Measurements from ENCODE around the gene JAK2.
"Not testable (repeated sequence)": the region's sequence is repeated elsewhere in the genome, so short reads cannot be mapped to it uniquely, and the experiment has no call there.

The JAK2 gene

DNA sequence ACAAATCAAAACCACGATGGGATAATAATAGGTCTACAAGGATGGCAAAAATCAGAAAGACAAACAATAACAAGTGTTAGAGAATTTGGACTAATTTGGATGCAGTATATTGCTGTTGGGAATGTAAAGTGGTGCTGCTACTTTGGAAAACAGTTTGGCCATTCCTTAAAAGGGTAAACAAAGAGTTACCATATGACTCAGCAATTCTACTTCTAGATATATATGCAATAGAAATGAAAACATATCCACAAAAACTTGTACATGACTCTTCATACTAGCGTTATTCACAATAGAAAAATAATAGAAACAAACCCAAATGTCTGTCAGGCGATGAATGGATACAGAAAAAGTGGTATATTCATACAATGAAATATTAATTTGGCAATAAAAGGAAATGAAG lies 58.3 kb downstream of the JAK2 start:
- no peak for DNase-seq

DNA sequence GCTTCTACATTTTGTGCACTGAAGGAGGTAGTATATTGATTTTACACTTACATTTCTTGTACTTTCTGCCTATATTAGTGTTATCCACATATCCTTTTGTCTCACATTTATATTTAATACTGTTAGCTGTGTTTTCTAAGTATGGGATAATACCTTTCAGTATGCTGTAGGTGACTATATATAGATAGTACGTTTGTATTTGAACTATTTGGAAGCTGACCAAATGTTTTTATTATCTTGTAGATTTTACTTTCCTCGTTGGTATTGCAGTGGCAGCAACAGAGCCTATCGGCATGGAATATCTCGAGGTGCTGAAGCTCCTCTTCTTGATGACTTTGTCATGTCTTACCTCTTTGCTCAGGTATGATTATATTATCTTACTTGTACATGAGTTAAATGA lies 59.1 kb downstream of the JAK2 start:
- no peak for DNase-seq

DNA sequence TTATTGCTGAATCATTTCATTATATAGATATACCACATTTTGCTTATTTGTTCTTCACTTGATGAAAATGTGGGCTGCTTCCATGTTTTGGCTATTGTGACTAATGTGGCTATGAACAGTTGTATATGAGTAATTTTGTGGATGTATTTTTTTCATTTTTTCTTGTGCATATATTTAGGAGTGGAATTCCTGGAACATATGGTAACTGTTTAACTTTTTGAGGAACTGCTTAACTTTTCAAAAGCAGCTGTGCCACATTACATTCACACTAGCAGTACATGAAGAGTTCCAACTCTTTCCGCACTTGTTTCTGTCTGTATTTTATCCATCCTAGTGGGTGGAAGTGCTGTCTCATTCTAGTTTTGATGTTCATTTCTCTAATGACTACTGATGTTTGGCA lies 67.8 kb downstream of the JAK2 start:
- DNase-seq: no peak

DNA sequence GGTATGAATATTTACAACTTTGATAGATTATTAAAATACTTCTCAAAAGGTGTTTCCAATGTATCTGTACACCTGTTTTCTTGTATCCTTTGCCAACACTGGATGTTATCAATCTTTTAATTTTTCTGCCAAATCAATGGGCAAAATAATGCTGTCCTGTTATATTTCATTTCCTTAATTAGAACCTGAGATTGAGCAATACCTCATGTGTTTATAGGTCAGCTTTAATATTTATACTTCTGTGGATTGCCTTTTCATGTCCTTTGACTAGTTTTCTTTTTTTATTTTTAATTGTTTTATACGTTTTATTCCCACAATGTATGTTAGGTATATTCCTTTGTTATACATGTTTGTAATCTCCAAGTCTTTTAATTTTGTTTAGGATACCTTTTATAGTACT lies 77.6 kb downstream of the JAK2 start:
- DNase-seq: no peak

DNA sequence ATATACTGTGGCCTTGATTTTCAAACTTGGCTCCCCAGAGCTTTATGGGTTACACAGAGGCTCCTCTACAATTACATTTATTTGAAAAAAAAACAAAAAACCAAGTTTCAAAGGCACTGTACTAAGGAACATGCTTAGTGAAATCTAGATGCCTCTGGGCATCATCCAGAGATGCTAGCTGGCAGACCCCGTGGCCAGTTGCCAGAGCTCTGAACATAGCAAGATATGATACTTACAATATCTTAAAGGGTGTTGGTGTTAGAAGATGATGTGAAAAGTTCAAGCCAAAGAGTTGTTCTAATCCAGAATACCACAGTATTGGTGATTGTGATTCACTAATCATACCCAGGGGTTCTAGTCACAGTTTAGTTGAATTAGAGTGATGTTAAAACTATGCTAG lies 87.8 kb downstream of the JAK2 start:
- DNase-seq: no peak

DNA sequence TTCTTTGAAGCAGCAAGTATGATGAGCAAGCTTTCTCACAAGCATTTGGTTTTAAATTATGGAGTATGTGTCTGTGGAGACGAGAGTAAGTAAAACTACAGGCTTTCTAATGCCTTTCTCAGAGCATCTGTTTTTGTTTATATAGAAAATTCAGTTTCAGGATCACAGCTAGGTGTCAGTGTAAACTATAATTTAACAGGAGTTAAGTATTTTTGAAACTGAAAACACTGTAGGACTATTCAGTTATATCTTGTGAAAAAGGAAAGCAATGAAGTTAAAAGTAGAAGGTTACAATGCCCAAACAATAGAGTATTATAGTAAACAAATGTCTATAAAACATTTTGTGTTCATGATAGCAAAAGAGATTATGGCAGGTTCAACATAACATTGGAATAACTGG lies 88.6 kb downstream of the JAK2 start:
- no peak for DNase-seq

DNA sequence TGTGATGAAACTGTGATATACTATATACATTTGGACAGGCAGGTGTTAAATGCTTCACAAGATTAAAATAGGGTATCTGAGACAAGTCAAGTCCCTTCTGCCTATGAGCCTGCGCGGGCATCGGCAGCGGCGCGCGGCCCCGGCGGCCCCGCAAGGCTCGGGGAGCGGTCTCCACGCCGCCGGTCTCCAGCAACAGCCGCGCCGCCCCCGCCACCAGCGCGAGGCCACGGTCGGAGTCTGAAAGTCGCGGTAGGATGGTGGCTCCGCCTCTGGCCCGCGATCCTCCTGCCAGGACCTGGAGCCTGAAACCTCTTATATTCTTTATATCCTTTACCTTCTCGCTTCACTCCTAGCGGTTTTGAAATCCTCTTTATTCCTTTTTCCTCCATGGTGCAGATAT lies 100.9 kb downstream of the JAK2 start:
- no peak for DNase-seq

DNA sequence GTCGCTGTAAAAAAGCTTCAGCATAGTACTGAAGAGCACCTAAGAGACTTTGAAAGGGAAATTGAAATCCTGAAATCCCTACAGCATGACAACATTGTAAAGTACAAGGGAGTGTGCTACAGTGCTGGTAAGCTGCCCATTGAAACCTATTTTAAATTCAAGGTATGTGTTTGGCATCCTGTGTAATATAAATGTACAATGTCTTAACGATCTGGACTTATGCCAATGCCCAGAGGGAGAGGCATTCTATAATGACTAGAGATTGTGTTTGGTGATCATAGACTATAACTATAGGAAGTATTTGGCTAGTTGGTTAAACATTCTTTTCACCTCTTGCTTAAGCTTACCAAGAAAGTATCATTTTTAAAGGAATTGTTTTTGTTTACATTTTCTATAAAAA lies 104.7 kb downstream of the JAK2 start:
- no peak for DNase-seq

DNA sequence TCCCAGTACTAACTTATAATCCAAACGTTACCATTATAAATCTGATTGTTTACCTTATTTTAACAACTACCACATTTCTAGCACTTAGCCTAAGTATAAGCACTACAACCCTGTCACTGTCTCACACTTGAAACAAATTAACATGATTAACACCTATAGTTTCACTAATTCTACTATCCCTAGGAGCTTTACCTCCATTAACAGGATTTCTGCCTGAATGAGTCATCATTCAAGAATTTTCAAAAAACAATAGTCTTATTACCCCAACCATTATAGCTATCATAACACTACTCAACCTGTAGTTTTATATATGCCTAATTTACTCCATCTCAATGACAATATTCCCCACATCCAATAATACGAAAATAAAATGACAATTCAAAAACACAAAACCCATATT lies 110.7 kb downstream of the JAK2 start:
- no peak for DNase-seq

DNA sequence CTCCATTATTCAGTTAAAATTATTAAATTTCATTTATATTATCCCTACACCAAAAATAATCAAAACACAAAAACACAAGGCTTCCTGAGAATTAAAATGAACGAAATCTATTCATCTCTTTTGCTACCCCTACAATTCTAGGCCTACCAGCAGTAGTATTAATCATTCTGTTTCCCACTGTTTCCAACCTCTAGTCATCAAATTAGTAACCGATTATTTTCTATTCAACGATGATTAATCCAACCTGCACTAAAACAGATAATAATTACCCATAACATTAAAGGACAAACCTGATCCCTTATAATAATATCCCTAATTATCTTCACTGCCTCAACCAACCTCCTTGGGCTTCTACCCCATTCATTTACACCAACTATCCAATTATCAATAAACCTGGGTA lies 114.4 kb downstream of the JAK2 start:
- no peak for DNase-seq

DNA sequence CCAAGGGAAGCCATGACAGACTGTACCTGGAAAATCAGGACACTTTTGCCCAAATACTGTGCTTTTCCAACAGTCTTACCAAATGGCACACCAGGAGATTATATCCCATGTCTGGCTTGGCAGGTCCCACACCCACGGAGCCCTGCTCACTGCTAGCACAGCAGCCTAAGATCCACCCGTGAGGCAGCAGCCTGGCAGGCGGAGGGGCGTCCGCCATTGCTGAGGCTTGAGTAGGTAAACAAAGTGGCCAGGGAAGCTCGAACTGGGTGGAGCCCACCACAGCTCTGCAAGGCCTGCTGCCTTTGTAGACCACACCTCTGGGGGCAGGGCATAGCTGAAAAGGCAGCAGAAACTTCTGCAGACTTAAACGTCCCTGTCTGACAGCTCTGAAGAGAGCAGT lies 116.1 kb downstream of the JAK2 start:
- DNase-seq: not testable (repeated sequence)

DNA sequence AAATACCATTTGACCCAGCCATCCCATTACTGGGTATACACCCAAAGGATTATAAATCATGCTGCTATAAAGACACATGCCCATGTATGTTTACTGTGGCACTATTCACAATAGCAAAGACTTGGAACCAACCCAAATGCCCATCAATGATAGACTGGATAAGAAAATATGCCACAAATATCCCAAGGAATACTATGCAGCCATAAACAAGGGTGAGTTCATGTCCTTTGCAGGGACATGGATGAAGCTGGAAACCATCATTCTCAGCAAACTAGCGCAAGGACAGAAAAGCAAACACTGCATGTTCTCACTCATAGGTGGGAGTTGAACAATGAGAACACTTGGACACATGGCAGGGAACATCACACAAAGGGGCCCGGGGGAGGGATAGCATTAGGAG lies 121.4 kb downstream of the JAK2 start:
- not testable (repeated sequence) for DNase-seq

DNA sequence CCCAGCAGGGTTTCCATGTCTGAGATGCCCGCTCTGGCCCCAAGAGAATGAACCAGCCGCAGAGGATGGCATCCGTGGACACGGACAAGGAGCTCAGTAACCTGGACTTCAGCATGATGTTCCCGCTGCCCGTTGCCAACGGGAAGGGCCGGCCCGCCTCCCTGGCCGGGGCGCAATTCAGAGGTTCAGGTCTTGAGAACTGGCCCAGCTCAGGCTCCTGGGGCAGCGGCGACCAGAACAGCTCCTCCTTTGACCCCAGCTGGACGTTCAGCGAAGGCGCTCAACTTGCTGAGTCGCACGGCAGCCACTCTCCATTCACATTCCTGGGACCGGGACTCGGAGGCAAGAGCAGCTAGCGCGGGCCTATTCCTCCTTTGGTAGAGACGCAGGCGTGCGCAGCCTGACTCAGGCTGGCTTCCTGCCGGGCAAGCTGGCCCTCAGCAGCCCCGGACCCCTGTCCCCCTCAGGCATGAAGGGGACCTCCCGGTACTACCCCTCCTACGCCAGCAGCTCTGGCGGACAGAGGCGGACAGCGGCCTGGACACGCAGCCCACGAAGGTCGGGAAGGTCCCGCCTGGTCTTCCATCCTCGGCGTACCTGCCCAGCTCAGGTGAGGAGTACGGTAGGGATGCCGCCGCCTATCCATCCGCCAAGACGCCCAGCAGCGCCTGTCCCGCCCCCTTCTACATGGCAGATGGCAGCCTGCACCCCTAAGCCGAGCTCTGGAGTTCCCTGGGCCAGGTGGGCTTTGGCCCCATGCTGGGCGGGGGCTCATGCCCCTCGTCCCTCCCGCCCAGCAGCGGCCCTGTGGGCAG lies 126.0 kb downstream of the JAK2 start:
- DNase-seq: no peak

DNA sequence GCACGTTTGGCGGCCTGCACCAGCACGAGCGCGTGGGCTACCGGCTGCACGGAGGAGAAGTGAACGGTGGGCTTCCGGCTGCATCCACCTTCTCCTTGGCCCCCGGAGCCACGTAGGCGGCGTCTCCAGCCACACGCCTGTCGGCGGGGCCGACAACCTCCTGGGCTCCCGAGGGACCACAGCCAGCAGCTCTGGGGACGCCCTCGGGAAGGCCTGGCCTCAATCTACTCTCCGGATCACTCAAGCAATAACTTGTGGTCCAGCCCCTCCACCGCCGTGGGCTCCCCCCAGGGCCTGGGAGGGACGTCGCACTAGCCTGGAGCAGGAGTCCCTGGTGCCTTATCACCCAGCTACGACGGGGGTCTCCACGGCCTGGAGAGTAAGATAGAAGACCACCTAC lies 126.6 kb downstream of the JAK2 start:
- DNase-seq: no peak

DNA sequence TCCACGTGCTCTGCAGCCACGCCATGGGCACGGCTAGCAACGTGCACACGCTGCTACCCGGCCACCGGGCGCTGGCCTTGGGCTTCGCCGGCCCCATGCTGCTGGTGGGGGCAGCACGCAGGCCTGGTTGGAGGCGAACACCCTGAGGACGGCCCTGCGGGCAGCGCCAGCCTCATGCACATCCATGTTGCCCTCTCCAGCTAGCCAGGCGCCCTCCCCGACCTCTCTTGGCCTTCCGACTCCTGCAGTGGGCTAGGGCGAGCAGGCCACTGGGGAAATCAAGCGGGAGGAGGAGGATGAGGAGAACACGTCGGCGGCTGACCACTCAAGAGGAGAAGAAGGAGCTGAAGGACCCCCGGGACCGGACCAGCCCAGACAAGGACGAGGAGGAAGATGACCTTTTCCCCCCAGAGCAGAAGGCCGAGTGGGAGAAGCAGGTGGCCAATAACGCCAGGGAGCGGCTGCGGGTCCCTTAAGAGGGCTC lies 127.1 kb downstream of the JAK2 start:
- no peak for DNase-seq

DNA sequence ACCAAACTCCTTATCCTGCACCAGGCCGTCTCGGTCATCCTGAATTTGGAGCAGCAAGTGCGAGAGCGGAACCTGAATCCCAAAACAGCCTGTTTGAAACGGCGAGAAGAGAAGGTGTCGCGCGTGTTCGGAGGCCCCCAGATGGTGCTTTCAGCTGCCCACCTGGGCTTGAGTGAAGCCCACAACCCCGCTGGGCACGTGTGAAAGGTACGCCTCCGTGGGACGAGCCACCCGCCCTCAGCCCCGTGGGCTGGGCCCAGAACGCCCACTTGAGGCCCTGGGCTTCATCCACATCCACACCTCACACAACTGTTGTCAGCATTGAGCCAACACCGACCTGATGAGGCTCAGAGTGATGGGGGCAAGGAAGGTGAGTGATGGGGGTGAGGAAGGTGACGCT lies 127.6 kb downstream of the JAK2 start:
- no peak for DNase-seq

DNA sequence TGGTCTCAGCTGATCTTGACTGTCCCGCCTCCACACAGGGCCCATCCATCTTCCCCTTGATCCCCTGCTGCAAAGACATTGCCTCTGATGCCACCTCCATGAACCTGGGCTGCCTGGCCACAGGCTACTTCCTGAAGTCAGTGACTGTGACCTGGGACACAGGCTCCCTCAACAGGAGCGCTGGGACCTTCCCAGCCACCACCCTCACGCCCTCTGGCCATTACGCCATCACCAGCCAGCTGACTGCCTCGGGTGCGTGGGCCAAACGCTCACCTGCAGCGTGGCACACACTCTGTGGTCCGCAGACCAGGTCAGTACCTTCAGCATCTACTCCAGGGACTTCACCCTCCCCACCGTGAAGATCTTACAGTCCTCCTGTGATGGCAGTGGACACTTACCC lies 128.5 kb downstream of the JAK2 start:
- DNase-seq: no peak

DNA sequence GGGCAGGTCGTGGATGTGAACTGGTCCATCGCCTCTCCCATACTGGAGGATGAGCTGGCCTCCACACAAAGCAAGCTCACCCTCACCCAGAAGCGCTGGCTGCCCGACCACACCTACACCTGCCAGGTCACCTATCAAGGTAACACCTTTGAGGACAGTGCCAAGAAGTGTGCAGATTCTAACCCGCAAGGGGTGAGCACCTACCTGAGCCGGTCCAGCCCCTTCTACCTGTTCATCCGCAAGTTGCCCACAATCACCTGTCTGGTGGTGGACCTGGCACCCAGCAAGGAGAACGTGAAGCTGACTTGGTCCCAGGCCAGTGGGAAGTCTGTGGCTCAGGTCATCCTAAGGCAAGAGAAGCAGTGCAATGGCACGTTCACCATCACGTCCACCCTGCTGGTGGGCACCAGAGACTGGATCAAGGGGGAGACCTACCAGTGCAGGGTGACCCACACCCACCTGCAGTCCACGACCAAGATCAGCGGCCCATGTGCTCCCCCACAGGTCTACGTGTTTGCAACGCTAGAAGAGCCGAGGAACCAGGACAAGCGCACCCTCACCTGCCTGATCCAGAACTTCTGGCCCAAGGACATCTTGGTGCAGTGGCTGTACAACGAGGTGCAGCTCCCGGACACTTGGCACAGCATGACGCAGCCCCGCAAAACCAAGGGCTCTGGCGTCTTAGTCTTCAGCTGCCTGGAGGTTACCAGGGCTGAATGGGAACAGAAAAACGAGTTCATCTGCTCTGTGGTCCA lies 129.1 kb downstream of the JAK2 start:
- DNase-seq: no peak

DNA sequence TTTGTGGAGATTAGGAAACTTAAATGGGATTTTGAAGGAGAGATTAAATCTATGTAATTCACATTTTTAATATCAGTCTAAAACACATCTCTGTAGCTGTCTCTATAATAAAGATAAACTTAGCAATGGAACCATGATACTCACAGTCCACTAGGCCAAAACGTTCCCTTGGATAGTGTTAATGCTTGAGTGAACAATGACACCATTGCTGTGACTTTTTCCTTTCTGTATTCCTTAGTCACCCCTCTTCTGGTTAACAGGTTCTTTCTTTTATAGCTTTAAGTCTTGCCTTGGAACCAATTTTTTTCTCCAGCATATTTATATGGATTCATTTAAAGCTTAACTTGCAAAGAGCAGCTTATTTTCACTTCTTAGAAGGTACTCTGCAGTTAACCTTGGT lies 137.0 kb downstream of the JAK2 start:
- no peak for DNase-seq

DNA sequence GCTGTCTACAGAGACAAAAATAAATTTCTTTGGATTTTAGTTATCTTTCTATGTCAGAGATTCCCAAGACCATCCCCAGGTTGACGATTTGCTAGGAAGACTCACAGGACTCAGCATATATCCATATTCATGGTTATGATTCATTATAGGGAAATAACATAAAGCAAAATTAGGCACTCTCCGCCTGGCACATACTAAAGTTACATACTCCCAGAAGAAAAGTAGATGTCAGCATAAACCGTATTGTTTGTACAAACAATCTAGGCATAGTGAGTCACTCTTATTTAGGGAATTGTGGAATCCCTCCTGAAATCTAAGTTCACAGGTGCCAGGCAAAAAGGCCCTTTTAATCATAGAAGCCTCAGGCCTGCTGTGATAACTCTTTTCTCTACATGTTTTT lies 137.4 kb downstream of the JAK2 start:
- no peak for DNase-seq

DNA sequence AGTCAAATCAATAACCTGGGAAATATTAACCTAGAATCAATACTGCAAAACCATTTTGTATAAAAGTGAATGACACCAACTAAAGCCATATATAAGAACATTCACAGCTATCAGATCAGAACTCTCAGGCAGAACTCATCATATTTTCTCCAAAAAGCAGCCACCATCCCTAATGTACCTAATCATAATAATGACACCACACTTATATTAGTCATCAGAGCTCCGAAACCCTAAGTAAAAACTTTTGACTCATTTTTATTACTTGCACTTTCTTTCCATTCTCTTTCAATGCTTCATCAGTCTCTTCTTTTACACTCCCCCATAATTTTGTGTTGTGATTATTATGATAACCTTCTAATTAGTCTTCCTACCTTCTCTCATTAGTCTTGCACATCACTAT lies 155.1 kb downstream of the JAK2 start:
- no peak for DNase-seq

DNA sequence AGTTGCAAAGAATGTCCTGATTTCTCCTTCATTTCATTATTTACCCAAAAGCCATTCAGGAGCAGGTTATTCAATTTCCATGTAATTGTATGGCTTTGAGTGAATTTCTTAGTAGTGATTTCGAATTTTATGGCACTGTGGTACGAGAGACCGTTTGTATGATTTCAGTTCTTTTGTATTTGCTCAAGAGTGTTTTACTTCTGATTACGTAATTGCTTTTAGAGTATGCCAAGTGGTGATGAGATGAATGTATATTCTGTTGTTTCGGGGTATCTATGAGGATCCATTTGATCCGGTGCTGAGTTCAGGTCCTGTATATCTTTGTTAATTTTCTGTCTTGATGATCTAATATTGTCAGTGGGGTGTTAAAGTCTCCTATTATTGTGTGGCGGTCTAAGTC lies 159.1 kb downstream of the JAK2 start:
- no peak for DNase-seq

DNA sequence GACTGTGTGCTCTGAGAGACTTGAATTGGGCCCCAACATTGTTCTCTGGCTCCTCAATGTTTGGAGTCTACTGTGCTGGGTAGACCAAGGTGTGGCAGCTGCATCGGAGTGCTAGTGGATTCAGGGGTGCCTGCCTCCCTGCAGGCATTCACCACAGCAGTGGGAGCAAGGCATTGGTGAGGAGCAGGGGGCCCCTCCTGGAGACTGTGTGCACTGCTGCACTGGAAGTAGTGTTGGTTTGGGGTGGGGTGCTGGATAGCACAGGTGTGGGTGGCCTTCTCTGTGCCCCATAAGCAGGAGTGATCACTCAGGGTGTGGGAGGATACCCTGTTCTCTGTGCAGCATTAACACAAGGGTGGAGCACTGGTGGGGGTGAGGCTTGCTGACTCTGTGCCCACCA lies 161.2 kb downstream of the JAK2 start:
- DNase-seq: no peak
